Measurements from ENCODE around the gene OSGIN1. TPM values are rescaled to one million over a fixed set of nuclear protein-coding genes. Genes with fewer than 3 reads are reported as not detected.

OSGIN1 gene
- total and polyA plus RNA-seq, 7 donors, result 3.6 to 9.9 (median 5.4) TPM

DNA sequence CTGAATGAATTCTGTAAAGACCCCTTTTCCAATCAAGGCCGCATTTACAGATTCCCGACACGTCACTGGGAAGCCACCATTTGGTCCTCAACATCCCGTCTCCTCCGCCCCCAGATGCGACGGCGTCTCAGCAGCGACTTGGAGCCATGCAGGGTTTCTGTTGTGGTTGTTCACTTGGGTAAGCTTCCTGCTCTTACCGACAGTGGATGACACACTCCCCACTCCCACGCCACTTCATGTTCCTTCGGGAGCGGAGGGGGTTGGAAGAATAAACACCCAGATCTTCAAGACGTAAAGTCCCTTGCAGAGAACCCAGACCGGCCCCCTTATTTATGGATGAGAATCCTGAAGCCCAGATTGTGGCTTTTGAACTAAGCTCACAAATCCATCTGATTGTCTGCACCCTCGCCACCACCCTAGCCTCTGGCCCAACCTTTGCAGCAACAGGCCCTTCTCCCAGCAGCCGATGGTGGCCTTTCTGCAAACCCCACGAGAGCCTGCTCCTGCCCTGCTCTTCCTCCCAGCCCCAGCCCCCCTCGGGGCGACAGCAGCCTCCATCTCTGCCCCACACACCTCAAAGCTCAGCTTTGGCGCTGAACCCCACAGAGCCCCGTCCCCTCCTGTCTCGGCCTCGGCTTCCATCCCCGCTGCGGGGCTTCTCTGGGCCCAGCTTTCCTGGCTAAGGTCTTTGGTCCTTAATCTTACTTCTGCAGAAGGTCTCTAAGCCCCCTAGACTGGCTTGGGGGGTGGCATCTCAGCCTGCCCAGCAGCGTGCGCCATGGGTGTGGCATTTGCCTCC is 19.0 kb upstream of the OSGIN1 start:
- Histone ChIP-seq H3K27ac (no peak overlapping the region), H3K9me3 (no peaks in the 10 kb centered on the region), H3K27me3 (no peaks in the 10 kb centered on the region), H3K36me3 (peaks cover 0 to 7% (median 0%) of the 10 kb centered on the region in 4 donors), H3K4me3 (no peak overlapping the region), H3K4me1 (no peaks in the 10 kb centered on the region)
- no peak for TF ChIP-seq EP300 (IDR thresholded peaks at IDR 0.05)
- no peak for TF ChIP-seq POLR2A (IDR thresholded peaks at IDR 0.05)
- TF ChIP-seq, protein P1, sequence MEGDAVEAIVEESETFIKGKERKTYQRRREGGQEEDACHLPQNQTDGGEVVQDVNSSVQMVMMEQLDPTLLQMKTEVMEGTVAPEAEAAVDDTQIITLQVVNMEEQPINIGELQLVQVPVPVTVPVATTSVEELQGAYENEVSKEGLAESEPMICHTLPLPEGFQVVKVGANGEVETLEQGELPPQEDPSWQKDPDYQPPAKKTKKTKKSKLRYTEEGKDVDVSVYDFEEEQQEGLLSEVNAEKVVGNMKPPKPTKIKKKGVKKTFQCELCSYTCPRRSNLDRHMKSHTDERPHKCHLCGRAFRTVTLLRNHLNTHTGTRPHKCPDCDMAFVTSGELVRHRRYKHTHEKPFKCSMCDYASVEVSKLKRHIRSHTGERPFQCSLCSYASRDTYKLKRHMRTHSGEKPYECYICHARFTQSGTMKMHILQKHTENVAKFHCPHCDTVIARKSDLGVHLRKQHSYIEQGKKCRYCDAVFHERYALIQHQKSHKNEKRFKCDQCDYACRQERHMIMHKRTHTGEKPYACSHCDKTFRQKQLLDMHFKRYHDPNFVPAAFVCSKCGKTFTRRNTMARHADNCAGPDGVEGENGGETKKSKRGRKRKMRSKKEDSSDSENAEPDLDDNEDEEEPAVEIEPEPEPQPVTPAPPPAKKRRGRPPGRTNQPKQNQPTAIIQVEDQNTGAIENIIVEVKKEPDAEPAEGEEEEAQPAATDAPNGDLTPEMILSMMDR (IDR thresholded peaks at IDR 0.05), result no peak
- peak in 1 of 4 donors; percentile 6 for TF ChIP-seq POLR2AphosphoS5 (IDR thresholded peaks at IDR 0.05)
- 86 to 89% methylated on average over 28 of the region's 28 CpGs for WGBS, 2 donors
- no peak for DNase-seq
- intact Hi-C loops (cut with DNase I), result no loop called here

DNA sequence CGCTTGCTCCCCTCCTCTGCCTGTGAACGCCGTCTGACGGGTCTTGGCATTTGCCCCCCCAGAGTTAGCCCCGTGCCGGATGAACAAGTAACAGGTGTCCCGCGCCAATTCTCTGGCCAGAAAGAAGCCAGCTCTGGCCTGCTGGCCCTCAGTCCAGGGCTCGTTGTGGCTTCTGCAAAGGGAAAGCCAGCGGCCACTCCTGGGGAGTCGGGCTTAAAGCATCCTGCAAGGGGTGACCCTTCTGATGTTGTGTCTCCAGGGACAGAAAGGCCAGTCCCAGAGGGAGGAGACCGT is 18.4 kb upstream of the OSGIN1 start:
- Histone ChIP-seq H3K27me3 (no peaks in the 10 kb centered on the region), H3K4me1 (no peaks in the 10 kb centered on the region), H3K4me3 (no peak overlapping the region), H3K36me3 (peaks cover 0 to 7% (median 0%) of the 10 kb centered on the region in 4 donors), H3K9me3 (no peaks in the 10 kb centered on the region), H3K27ac (no peak overlapping the region)
- TF ChIP-seq, protein P1 (IDR thresholded peaks at IDR 0.05), result no peak
- TF ChIP-seq POLR2AphosphoS5 (IDR thresholded peaks at IDR 0.05), result peak in 1 of 4 donors; percentile 1
- intact Hi-C loops (cut with DNase I), result no loop called here
- no peak for DNase-seq
- 69 to 75% methylated on average over 12 of the region's 12 CpGs for WGBS, 2 donors

GRCh38 chr16:83935005-83935857 is 17.8 kb upstream of the OSGIN1 start:
- DNase-seq, result no peak
- Histone ChIP-seq H3K4me3 (no peak overlapping the region), H3K4me1 (no peaks in the 10 kb centered on the region), H3K27me3 (no peaks in the 10 kb centered on the region), H3K9me3 (no peaks in the 10 kb centered on the region), H3K36me3 (peaks cover 0 to 7% (median 0%) of the 10 kb centered on the region in 4 donors), H3K27ac (no peak overlapping the region)
- WGBS, 2 donors, result 68 to 89% methylated on average over 30 of the region's 30 CpGs
- intact Hi-C loops (cut with DNase I), result no loop called here
- TF ChIP-seq, protein P1 (IDR thresholded peaks at IDR 0.05), result no peak
- TF ChIP-seq POLR2AphosphoS5 (IDR thresholded peaks at IDR 0.05) (no peak), EP300 (IDR thresholded peaks at IDR 0.05) (no peak), POLR2A (IDR thresholded peaks at IDR 0.05) (no peak)

DNA sequence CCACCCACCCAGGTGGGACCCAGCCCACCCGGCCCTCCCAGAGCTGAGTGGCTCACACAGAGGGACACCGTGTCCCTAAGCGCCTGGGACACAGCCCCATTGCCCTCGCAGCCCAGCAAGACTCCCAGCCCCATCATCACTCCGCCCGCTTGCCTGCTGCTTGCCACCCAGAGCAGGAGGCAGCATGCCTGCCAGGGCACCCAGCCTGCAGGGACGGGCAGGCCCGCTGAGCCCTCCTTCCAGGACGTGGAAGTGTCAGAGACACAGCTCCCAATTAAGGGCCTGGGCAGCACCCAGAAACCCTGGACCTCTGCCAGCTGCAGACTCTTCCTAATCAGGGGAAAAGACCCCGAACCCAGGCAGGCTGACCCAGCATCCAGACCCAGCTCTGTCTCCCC is 17.2 kb upstream of the OSGIN1 start:
- Histone ChIP-seq H3K4me1 (no peaks in the 10 kb centered on the region), H3K27ac (no peak overlapping the region), H3K4me3 (no peak overlapping the region), H3K27me3 (no peaks in the 10 kb centered on the region), H3K9me3 (no peaks in the 10 kb centered on the region), H3K36me3 (peaks cover 0 to 7% (median 0%) of the 10 kb centered on the region in 4 donors)
- no peak for TF ChIP-seq POLR2AphosphoS5 (IDR thresholded peaks at IDR 0.05)
- TF ChIP-seq, protein P1 (IDR thresholded peaks at IDR 0.05), result no peak
- TF ChIP-seq POLR2A (IDR thresholded peaks at IDR 0.05), result no peak
- TF ChIP-seq EP300 (IDR thresholded peaks at IDR 0.05), result no peak
- WGBS, 2 donors, result 69 to 82% methylated on average over 10 of the region's 10 CpGs
- intact Hi-C loops (cut with DNase I), result no loop called here
- no peak for DNase-seq
